Measurements from ENCODE around the gene PAPPA2.

DNA sequence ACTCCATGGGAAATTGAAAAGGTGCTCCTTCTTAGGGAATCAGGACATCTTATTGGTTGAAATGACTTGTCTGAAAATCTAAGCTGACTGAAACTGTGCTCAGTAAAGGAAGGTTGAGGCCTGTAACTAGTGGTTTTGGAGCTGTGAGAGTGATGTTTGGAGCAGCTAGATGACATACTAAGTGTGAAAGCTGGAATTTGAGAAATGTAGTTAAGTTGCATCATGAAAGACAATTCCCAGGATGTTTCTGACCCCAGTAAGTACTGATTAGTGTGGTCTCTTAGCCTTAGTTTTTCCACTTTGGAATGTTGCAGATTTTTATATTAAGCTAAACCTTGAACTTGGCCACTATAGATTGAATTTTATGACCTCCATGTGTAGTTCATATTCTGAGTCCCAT is 154.9 kb downstream of the PAPPA2 start:
- TF ChIP-seq, protein P1, sequence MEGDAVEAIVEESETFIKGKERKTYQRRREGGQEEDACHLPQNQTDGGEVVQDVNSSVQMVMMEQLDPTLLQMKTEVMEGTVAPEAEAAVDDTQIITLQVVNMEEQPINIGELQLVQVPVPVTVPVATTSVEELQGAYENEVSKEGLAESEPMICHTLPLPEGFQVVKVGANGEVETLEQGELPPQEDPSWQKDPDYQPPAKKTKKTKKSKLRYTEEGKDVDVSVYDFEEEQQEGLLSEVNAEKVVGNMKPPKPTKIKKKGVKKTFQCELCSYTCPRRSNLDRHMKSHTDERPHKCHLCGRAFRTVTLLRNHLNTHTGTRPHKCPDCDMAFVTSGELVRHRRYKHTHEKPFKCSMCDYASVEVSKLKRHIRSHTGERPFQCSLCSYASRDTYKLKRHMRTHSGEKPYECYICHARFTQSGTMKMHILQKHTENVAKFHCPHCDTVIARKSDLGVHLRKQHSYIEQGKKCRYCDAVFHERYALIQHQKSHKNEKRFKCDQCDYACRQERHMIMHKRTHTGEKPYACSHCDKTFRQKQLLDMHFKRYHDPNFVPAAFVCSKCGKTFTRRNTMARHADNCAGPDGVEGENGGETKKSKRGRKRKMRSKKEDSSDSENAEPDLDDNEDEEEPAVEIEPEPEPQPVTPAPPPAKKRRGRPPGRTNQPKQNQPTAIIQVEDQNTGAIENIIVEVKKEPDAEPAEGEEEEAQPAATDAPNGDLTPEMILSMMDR (IDR thresholded peaks at IDR 0.05), result no peak
- no peak for TF ChIP-seq POLR2AphosphoS5 (IDR thresholded peaks at IDR 0.05)
- no peak for TF ChIP-seq POLR2A (IDR thresholded peaks at IDR 0.05)
- TF ChIP-seq EP300 (IDR thresholded peaks at IDR 0.05), result no peak

All from sigmoid colon (tissue), 4 donors.